ENCODE data around the gene FICD.
"Not testable (repeated sequence)": the region's sequence is repeated elsewhere in the genome, so short reads cannot be mapped to it uniquely, and the experiment has no call there.

Gene FICD

GRCh38 chr12:108483213-108484059 is 31.6 kb upstream of the FICD start:
- CTCF ChIA-PET, result interaction anchor here (0.9 to 1.6 kb wide), 2 partner anchors 11 to 134 kb away, joined by 4 read pairs; no protein-coding TSS in a partner anchor
- POLR2A ChIA-PET, result no interaction called here
- DNase-seq (ENCODE audit: extremely low spot score), result no peak
- TF ChIP-seq CTCF (IDR thresholded peaks at IDR 0.05; ENCODE audit: control extremely low read depth, extremely low read depth, low read depth, missing control alignments), result no peak

GRCh38 chr12:108484431-108484830 is 30.6 kb upstream of the FICD start:
- ChIA-PET POLR2A (no interaction called here), CTCF (interaction anchor here (0.9 to 1.6 kb wide), 2 partner anchors 10 to 133 kb away, joined by 4 read pairs; no protein-coding TSS in a partner anchor)
- TF ChIP-seq CTCF (IDR thresholded peaks at IDR 0.05; ENCODE audit: control extremely low read depth, extremely low read depth, low read depth, missing control alignments), result no peak
- no peak for DNase-seq (ENCODE audit: extremely low spot score)

- DNase-seq (ENCODE audit: extremely low spot score), result no peak
- TF ChIP-seq CTCF (IDR thresholded peaks at IDR 0.05; ENCODE audit: control extremely low read depth, extremely low read depth, low read depth, missing control alignments), result no peak
- CTCF ChIA-PET, result interaction anchor here (0.9 to 1.6 kb wide), 2 partner anchors 10 to 133 kb away, joined by 4 read pairs; no protein-coding TSS in a partner anchor
- POLR2A ChIA-PET, result no interaction called here
Measured at GRCh38 chr12:108484845-108485244, 30.2 kb upstream of the FICD start.

- POLR2A ChIA-PET; DNase-seq (ENCODE audit: extremely low spot score): not testable (repeated sequence)
- CTCF ChIA-PET, result interaction anchor here (1.1 kb wide), 1 partner anchor 10 kb away, joined by 3 read pairs; no protein-coding TSS in a partner anchor
Measured at GRCh38 chr12:108485371-108485770, 29.7 kb upstream of the FICD start.

- DNase-seq (ENCODE audit: extremely low spot score); CTCF ChIA-PET; POLR2A ChIA-PET: not testable (repeated sequence)
Measured at GRCh38 chr12:108487029-108487428, 28.0 kb upstream of the FICD start.

GRCh38 chr12:108491256-108491655 is 23.8 kb upstream of the FICD start:
- POLR2A ChIA-PET, result no interaction called here
- TF ChIP-seq CTCF (IDR thresholded peaks at IDR 0.05; ENCODE audit: control extremely low read depth, extremely low read depth, low read depth, missing control alignments), result no peak
- CTCF ChIA-PET, result interaction anchor here (0.8 to 1.9 kb wide), 4 partner anchors 11 to 128 kb away, joined by 3 to 7 read pairs (median 3); no protein-coding TSS in a partner anchor
- no peak for DNase-seq (ENCODE audit: extremely low spot score)

- peak; percentile 47 for TF ChIP-seq CTCF (IDR thresholded peaks at IDR 0.05; ENCODE audit: control extremely low read depth, extremely low read depth, low read depth, missing control alignments)
- ChIA-PET POLR2A (no interaction called here), CTCF (interaction anchor here (0.7 to 1.8 kb wide), 11 partner anchors 9 to 504 kb away, joined by 3 to 5 read pairs (median 3); partner anchors contain the start of gene FICD)
- DNase-seq (ENCODE audit: extremely low spot score), result peak; percentile 45
Measured at GRCh38 chr12:108495054-108495453, 20.0 kb upstream of the FICD start.
